A673 (cell line): ENCODE results near the gene MMD2. TPM values are rescaled to one million over a fixed set of nuclear protein-coding genes. Genes with fewer than 3 reads are reported as not detected.

ENCODE experiments used
- BruUV-seq: library from RNA; stranded (reverse); fragments of 400-500 nt; replicated peaks from 2 replicates; lab custom pipeline; 2021; lab: Mats Ljungman, UMichigan
- CTCF ChIA-PET: fragments of 300-600 bp; sonication (Branson Sonifier 250); formaldehyde crosslinking; loops from one replicate; lab custom pipeline; 2022; ENCODE audit warnings: antibody characterized with exemption; lab: Charles Lee
- POLR2A ChIA-PET: fragments of 300-600 bp; sonication (Branson Sonifier 250); formaldehyde crosslinking; loops from one replicate; lab custom pipeline; 2022; ENCODE audit warnings: antibody characterized with exemption; ENCODE audit not compliant: low non-redundant PET; lab: Charles Lee
- DNase-seq: peaks from one replicate; pipeline ENCODE4 v3.0.0-alpha.2; 2015; ENCODE audit warnings: low spot score
- H3K27ac ChIP-seq: fragments of 200-600 bp; sonication (generic); 2 replicates; pipeline ENCODE4 v1.5.1; 2016; ENCODE audit warnings: mixed run types, low read depth, mild to moderate bottlenecking, mixed read lengths, antibody characterized with exemption, low read length; ENCODE audit not compliant: poor library complexity, severe bottlenecking
- H3K27me3 ChIP-seq: fragments of 200-600 bp; sonication (generic); replicated peaks from 2 replicates; pipeline ENCODE4 v1.6.1; 2017; ENCODE audit warnings: mixed run types, low read depth, mild to moderate bottlenecking, mixed read lengths, antibody characterized with exemption, low read length; ENCODE audit not compliant: insufficient read depth, poor library complexity
- H3K36me3 ChIP-seq: fragments of 200-600 bp; sonication (generic); 2 replicates; pipeline ENCODE4 v1.6.1; 2016; ENCODE audit warnings: mixed run types, mild to moderate bottlenecking, mixed read lengths, antibody characterized with exemption, low read length; ENCODE audit not compliant: insufficient read depth, poor library complexity, severe bottlenecking
- H3K4me1 ChIP-seq: fragments of 200-600 bp; sonication (generic); 2 replicates; pipeline ENCODE4 v1.6.1; 2017; ENCODE audit warnings: mixed run types, mild to moderate bottlenecking, mixed read lengths, antibody characterized with exemption, low read length; ENCODE audit not compliant: insufficient read depth, poor library complexity, severe bottlenecking
- H3K4me3 ChIP-seq: fragments of 200-600 bp; sonication (generic); 2 replicates; pipeline ENCODE4 v1.5.1; 2016; ENCODE audit warnings: low read depth, mixed run types, mild to moderate bottlenecking, mixed read lengths, low read length; ENCODE audit not compliant: poor library complexity, severe bottlenecking
- H3K9me3 ChIP-seq: fragments of 200-600 bp; sonication (generic); 2 replicates; pipeline ENCODE4 v1.6.1; 2016; ENCODE audit warnings: mixed run types, low read depth, mild to moderate bottlenecking, mixed read lengths, antibody characterized with exemption, low read length; ENCODE audit not compliant: poor library complexity, severe bottlenecking
- CTCF ChIP-seq: fragments of 300-800, 200-600 bp; sonication (generic); conservative IDR thresholded peaks from 2 replicates; pipeline ENCODE4 v1.5.1; 2017; ENCODE audit warnings: low read depth, mild to moderate bottlenecking, antibody characterized with exemption, low read length, moderate library complexity, mixed read lengths
- EZH2 ChIP-seq: fragments of 200-600 bp; sonication (generic); IDR thresholded peaks from 2 replicates; pipeline ENCODE4 v1.6.1; 2017; ENCODE audit warnings: borderline replicate concordance, low read depth, mild to moderate bottlenecking, mixed read lengths, antibody characterized with exemption, low read length; ENCODE audit not compliant: poor library complexity, severe bottlenecking
- intact Hi-C: fragments of 100-400 bp; cut with micrococcal nuclease; formaldehyde crosslinking; loops from one replicate; pipeline ENCODE4 v1.10.0; 2022; ENCODE audit not compliant: unreplicated experiment
- total RNA-seq: library from RNA; stranded (reverse); gene quantifications from 2 replicates; pipeline ENCODE4 v1.2.3, GENCODE V29; 2021

MMD2 gene
- total RNA-seq, 1 experiment from 2014 or later = not detected

- no peak for TF ChIP-seq EZH2
- no peak for TF ChIP-seq CTCF
- CTCF ChIA-PET = no interaction called here
- Histone ChIP-seq H3K27me3 (no peaks in the 10 kb centered on the region), H3K4me3 (no peak overlapping the region), H3K4me1 (no peaks in the 10 kb centered on the region), H3K9me3 (no peaks in the 10 kb centered on the region), H3K27ac (no peak overlapping the region), H3K36me3 (no peaks in the 10 kb centered on the region)
- intact Hi-C loops = no loop called here
- no TSS peak for BruUV-seq
- POLR2A ChIA-PET = no interaction called here
- DNase-seq = no peak
Measured at GRCh38 chr7:4906682-4907081, 52.3 kb downstream of the MMD2 start.

- H3K4me3 ChIP-seq = no peak overlapping the region
- no peaks in the 10 kb centered on the region for H3K27me3 ChIP-seq
- no peaks in the 10 kb centered on the region for H3K4me1 ChIP-seq
- intact Hi-C loops = no loop called here
- H3K36me3 ChIP-seq = no peaks in the 10 kb centered on the region
- no peak overlapping the region for H3K27ac ChIP-seq
- no TSS peak for BruUV-seq
- no peak for TF ChIP-seq EZH2
- TF ChIP-seq CTCF = no peak
- CTCF ChIA-PET = no interaction called here
- no peaks in the 10 kb centered on the region for H3K9me3 ChIP-seq
- POLR2A ChIA-PET = no interaction called here
- no peak for DNase-seq
Measured at GRCh38 chr7:4905171-4905570, 53.8 kb downstream of the MMD2 start.

GRCh38 chr7:4904346-4904745 is 54.6 kb downstream of the MMD2 start:
- no peak for DNase-seq
- Histone ChIP-seq H3K9me3 (no peaks in the 10 kb centered on the region), H3K27me3 (no peaks in the 10 kb centered on the region), H3K4me1 (no peaks in the 10 kb centered on the region), H3K36me3 (no peaks in the 10 kb centered on the region), H3K4me3 (no peak overlapping the region), H3K27ac (no peak overlapping the region)
- intact Hi-C loops = no loop called here
- ChIA-PET CTCF (no interaction called here), POLR2A (no interaction called here)
- BruUV-seq = no TSS peak
- TF ChIP-seq CTCF (no peak), EZH2 (no peak)
